Fibroblast of lung (primary cell): ENCODE measurements around the gene TMC6. TPM values are rescaled to one million over a fixed set of nuclear protein-coding genes. Genes with fewer than 3 reads are reported as not detected.
"Not testable (repeated sequence)": the region's sequence is repeated elsewhere in the genome, so short reads cannot be mapped to it uniquely, and the experiment has no call there.

Source experiments
- DNase-seq, 2 donors: peaks; one replicate each; pipeline versions ENCODE4 v3.0.0 to v3.0.0-alpha.2; 2010; ENCODE audit warnings: low read depth in 2 of 2
- H2AFZ ChIP-seq: 2 replicates; pipeline ENCODE4 v1.5.1; 2012; ENCODE audit warnings: low read length, control low read depth, inconsistent platforms
- H3K27ac ChIP-seq: 2 replicates; pipeline ENCODE4 v1.5.1; 2011; ENCODE audit warnings: low read length, control low read depth; ENCODE audit not compliant: insufficient read depth
- H3K27me3 ChIP-seq: 2 replicates; pipeline ENCODE4 v1.5.1; 2011; ENCODE audit warnings: mild to moderate bottlenecking, low read length; ENCODE audit not compliant: control insufficient read depth, insufficient read depth
- H3K36me3 ChIP-seq: 2 replicates; pipeline ENCODE4 v1.5.1; 2011; ENCODE audit warnings: low read length; ENCODE audit not compliant: control insufficient read depth, insufficient read depth
- H3K4me1 ChIP-seq: 2 replicates; pipeline ENCODE4 v1.5.1; 2011; ENCODE audit warnings: low read length; ENCODE audit not compliant: control insufficient read depth, insufficient read depth; ENCODE audit errors: extremely low read depth
- H3K4me2 ChIP-seq: 2 replicates; pipeline ENCODE4 v1.5.1; 2011; ENCODE audit warnings: low read length, control low read depth; ENCODE audit not compliant: insufficient read depth; ENCODE audit errors: extremely low read depth
- H3K4me3 ChIP-seq, 4 experiments: fragments of 200-600 bp in 1 of 4; sonication (generic) in 1 of 4; replicated peaks in 1 of 4; 2 replicates each; pipeline ENCODE4 v1.5.1; 2011 to 2016; ENCODE audit warnings: low read length in 4 of 4, low read depth in 3 of 4, mild to moderate bottlenecking in 3 of 4, control low read depth in 2 of 4, inconsistent platforms in 1 of 4, mixed read lengths in 1 of 4; ENCODE audit not compliant: insufficient read depth in 1 of 4; ENCODE audit errors: control extremely low read depth in 1 of 4
- H3K79me2 ChIP-seq: 2 replicates; pipeline ENCODE4 v1.5.1; 2012; ENCODE audit warnings: mild to moderate bottlenecking, low read length, inconsistent platforms; ENCODE audit not compliant: control insufficient read depth, insufficient read depth
- H3K9ac ChIP-seq: 2 replicates; pipeline ENCODE4 v1.5.1; 2011; ENCODE audit warnings: mild to moderate bottlenecking, low read length, control low read depth; ENCODE audit not compliant: insufficient read depth
- H3K9me3 ChIP-seq: 2 replicates; pipeline ENCODE4 v1.5.1; 2012; ENCODE audit warnings: low read depth, low read length; ENCODE audit not compliant: control insufficient read depth, insufficient read depth
- H4K20me1 ChIP-seq: 2 replicates; pipeline ENCODE4 v1.5.1; 2011; ENCODE audit warnings: low read length; ENCODE audit not compliant: control insufficient read depth, insufficient read depth; ENCODE audit errors: extremely low read depth
- CTCF ChIP-seq, 2 donors: IDR thresholded peaks in 1 of 2; conservative IDR thresholded peaks in 1 of 2; 1 replicate in 1 of 2; 2 replicates in 1 of 2; pipeline ENCODE4 v1.5.1; 2011 to 2012; ENCODE audit warnings: low read length in 2 of 2, control low read depth in 1 of 2, inconsistent platforms in 1 of 2, low read depth in 1 of 2, mild to moderate bottlenecking in 1 of 2
- EZH2 ChIP-seq: IDR thresholded peaks from 2 replicates; pipeline ENCODE4 v1.5.1; 2012; ENCODE audit warnings: low read length, control low read depth, mild to moderate bottlenecking; ENCODE audit errors: missing control alignments
- polyA plus RNA-seq, 2 donors: library from polyadenylated mRNA; depleted of rRNA in 1 of 2; stranded (reverse) in 1 of 2; unstranded in 1 of 2; fragments of >200 nt; gene quantifications; 2 replicates each; pipeline ENCODE4 v1.2.1, GENCODE V29; 2011 to 2012; ENCODE audit warnings: missing spikeins in 1 of 2
- total RNA-seq: library from RNA; depleted of rRNA; stranded (reverse); fragments of >200 nt; gene quantifications from 2 replicates; pipeline ENCODE4 v1.2.1, GENCODE V29; 2014

TMC6 gene
- total and polyA plus RNA-seq, 2 donors (not counting 1 experiment from before 2014, with no cell fraction given), result 0.17 to 1.3 TPM

- Histone ChIP-seq H3K4me3 (no peak overlapping the region), H3K4me1 (no peaks in the 10 kb centered on the region), H3K4me2 (no peak overlapping the region), H3K27me3 (no peaks in the 10 kb centered on the region), H2AFZ (no peak overlapping the region), H3K27ac (no peak overlapping the region), H3K36me3 (peaks cover 10% of the 10 kb centered on the region), H4K20me1 (no peaks in the 10 kb centered on the region), H3K9ac (no peak overlapping the region), H3K79me2 (no peaks in the 10 kb centered on the region), H3K9me3 (no peaks in the 10 kb centered on the region)
- DNase-seq, result no peak
- TF ChIP-seq EZH2 (no peak), CTCF (conservative IDR thresholded peaks at IDR 0.05 in 1 of 2, IDR thresholded peaks at IDR 0.05 in 1 of 2; ENCODE audit: low read depth in 1 of 2, low read length in 2 of 2) (no peak)
These were observed 45.6 kb downstream of the TMC6 start for GRCh38 chr17:78082988-78083387.

- not testable (repeated sequence) for H3K79me2 ChIP-seq, H3K27ac ChIP-seq, H4K20me1 ChIP-seq, H3K36me3 ChIP-seq, H3K27me3 ChIP-seq, H3K4me1 ChIP-seq, H3K4me2 ChIP-seq, DNase-seq, H3K4me3 ChIP-seq, H2AFZ ChIP-seq, H3K9me3 ChIP-seq, H3K9ac ChIP-seq
These were observed 46.1 kb downstream of the TMC6 start for GRCh38 chr17:78082355-78082872.

- Histone ChIP-seq H3K4me1 (no peaks in the 10 kb centered on the region), H3K36me3 (peaks cover 6% of the 10 kb centered on the region), H3K4me3 (no peak overlapping the region), H3K79me2 (no peaks in the 10 kb centered on the region), H3K27me3 (no peaks in the 10 kb centered on the region), H3K9me3 (no peaks in the 10 kb centered on the region), H3K4me2 (no peak overlapping the region), H3K27ac (no peak overlapping the region), H3K9ac (no peak overlapping the region), H2AFZ (no peak overlapping the region), H4K20me1 (no peaks in the 10 kb centered on the region)
- TF ChIP-seq CTCF (conservative IDR thresholded peaks at IDR 0.05 in 1 of 2, IDR thresholded peaks at IDR 0.05 in 1 of 2; ENCODE audit: low read depth in 1 of 2, low read length in 2 of 2) (no peak), EZH2 (no peak)
- no peak for DNase-seq
These were observed 47.0 kb downstream of the TMC6 start for GRCh38 chr17:78081551-78081950.
